ENCODE results near the gene SH3BGR.

GRCh38 chr21:39471598-39471997 lies 19.8 kb downstream of the SH3BGR start:
- TF ChIP-seq, protein P1, sequence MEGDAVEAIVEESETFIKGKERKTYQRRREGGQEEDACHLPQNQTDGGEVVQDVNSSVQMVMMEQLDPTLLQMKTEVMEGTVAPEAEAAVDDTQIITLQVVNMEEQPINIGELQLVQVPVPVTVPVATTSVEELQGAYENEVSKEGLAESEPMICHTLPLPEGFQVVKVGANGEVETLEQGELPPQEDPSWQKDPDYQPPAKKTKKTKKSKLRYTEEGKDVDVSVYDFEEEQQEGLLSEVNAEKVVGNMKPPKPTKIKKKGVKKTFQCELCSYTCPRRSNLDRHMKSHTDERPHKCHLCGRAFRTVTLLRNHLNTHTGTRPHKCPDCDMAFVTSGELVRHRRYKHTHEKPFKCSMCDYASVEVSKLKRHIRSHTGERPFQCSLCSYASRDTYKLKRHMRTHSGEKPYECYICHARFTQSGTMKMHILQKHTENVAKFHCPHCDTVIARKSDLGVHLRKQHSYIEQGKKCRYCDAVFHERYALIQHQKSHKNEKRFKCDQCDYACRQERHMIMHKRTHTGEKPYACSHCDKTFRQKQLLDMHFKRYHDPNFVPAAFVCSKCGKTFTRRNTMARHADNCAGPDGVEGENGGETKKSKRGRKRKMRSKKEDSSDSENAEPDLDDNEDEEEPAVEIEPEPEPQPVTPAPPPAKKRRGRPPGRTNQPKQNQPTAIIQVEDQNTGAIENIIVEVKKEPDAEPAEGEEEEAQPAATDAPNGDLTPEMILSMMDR (IDR thresholded peaks at IDR 0.05; ENCODE audit: low read depth, low read length): no peak
- no peak for TF ChIP-seq MAX (IDR thresholded peaks at IDR 0.05; ENCODE audit: low read depth, low read length)
- no peak for TF ChIP-seq POLR2A (IDR thresholded peaks at IDR 0.05; ENCODE audit: extremely low read depth, insufficient read length)
- TF ChIP-seq MYC (IDR thresholded peaks at IDR 0.05; ENCODE audit: low read depth, low read length): no peak
